HG02981 (cell line): ENCODE data around the gene FBXO15.

Experiments
- ATAC-seq: cut with Tn5 transposase; IDR thresholded peaks from one replicate; pipeline ENCODE4 v1.9.1; 2021; ENCODE audit warnings: mild to moderate bottlenecking, moderate library complexity; ENCODE audit not compliant: unreplicated experiment

FBXO15 gene

GRCh38 chr18:74116633-74117554 lies 30.7 kb downstream of the FBXO15 start:
- ATAC-seq = no peak

GRCh38 chr18:74115046-74115445 lies 32.6 kb downstream of the FBXO15 start:
- ATAC-seq = no peak

GRCh38 chr18:74114116-74114515 lies 33.5 kb downstream of the FBXO15 start:
- ATAC-seq = no peak

GRCh38 chr18:74113711-74114110 lies 33.9 kb downstream of the FBXO15 start:
- no peak for ATAC-seq

GRCh38 chr18:74110976-74111375 lies 36.7 kb downstream of the FBXO15 start:
- no peak for ATAC-seq

- no peak for ATAC-seq
Measured at GRCh38 chr18:74110149-74110548, 37.5 kb downstream of the FBXO15 start.

- no peak for ATAC-seq
Measured at GRCh38 chr18:74108460-74108859, 39.2 kb downstream of the FBXO15 start.

- no peak for ATAC-seq
Measured at GRCh38 chr18:74097803-74098202, 49.8 kb downstream of the FBXO15 start.

- ATAC-seq = no peak
Measured at GRCh38 chr18:74092922-74093321, 54.7 kb downstream of the FBXO15 start.

- ATAC-seq = no peak
Measured at GRCh38 chr18:74084184-74084855, 63.3 kb downstream of the FBXO15 start.

GRCh38 chr18:74083557-74083952 lies 64.1 kb downstream of the FBXO15 start:
- ATAC-seq = no peak

- ATAC-seq = no peak
Measured at GRCh38 chr18:74082742-74083556, 64.7 kb downstream of the FBXO15 start.

GRCh38 chr18:74081966-74082741 lies 65.5 kb downstream of the FBXO15 start:
- peak; percentile 86 for ATAC-seq

GRCh38 chr18:74078257-74078656 lies 69.4 kb downstream of the FBXO15 start:
- no peak for ATAC-seq

- ATAC-seq = no peak
Measured at GRCh38 chr18:74074668-74075564, 72.7 kb downstream of the FBXO15 start.

GRCh38 chr18:74073957-74074667 lies 73.5 kb downstream of the FBXO15 start:
- ATAC-seq = no peak

GRCh38 chr18:74069178-74070050 lies 78.2 kb downstream of the FBXO15 start:
- ATAC-seq = no peak

GRCh38 chr18:74068296-74068695 lies 79.3 kb downstream of the FBXO15 start:
- ATAC-seq = no peak
